Mesodermal cell (in vitro differentiated cells): Measurements from ENCODE around the gene CA5A.
A peak's percentile ranks its signal among the peaks of the same experiment; 100 is the strongest.
"Not testable (repeated sequence)": the region's sequence is repeated elsewhere in the genome, so short reads cannot be mapped to it uniquely, and the experiment has no call there.

Source experiments
- H3K27ac ChIP-seq: 2 replicates; pipeline ENCODE4 v1.7.0; 2013; ENCODE audit warnings: mild to moderate bottlenecking, low read depth, low read length, moderate library complexity; ENCODE audit not compliant: severe bottlenecking
- H3K36me3 ChIP-seq: 2 replicates; pipeline ENCODE4 v1.7.1; 2013; ENCODE audit warnings: mild to moderate bottlenecking, low read length, moderate library complexity; ENCODE audit not compliant: control insufficient read depth, insufficient read depth
- H3K4me1 ChIP-seq: one replicate; pipeline ENCODE4 v1.7.1; 2013; ENCODE audit warnings: mild to moderate bottlenecking, low read length; ENCODE audit not compliant: insufficient read depth, control insufficient read depth, poor library complexity, severe bottlenecking
- H3K4me3 ChIP-seq: 2 replicates; pipeline ENCODE4 v1.7.0; 2013; ENCODE audit warnings: low read length, control low read depth, mild to moderate bottlenecking; ENCODE audit not compliant: insufficient read depth, poor library complexity, severe bottlenecking; ENCODE audit errors: extremely low read depth
- H3K9me3 ChIP-seq: 2 replicates; pipeline ENCODE4 v1.7.1; 2013; ENCODE audit warnings: mild to moderate bottlenecking, low read length, moderate library complexity; ENCODE audit not compliant: control insufficient read depth
- WGBS, 2 experiments: methylation state at CpG; one replicate each; pipeline ENCODE4 v1.1.5; 2013; ENCODE audit warnings: missing lambda C conversion rate in 2 of 2; ENCODE audit not compliant: insufficient coverage in 2 of 2; 5-methylcytosine and 5-hydroxymethylcytosine counted together

The CA5A gene

DNA sequence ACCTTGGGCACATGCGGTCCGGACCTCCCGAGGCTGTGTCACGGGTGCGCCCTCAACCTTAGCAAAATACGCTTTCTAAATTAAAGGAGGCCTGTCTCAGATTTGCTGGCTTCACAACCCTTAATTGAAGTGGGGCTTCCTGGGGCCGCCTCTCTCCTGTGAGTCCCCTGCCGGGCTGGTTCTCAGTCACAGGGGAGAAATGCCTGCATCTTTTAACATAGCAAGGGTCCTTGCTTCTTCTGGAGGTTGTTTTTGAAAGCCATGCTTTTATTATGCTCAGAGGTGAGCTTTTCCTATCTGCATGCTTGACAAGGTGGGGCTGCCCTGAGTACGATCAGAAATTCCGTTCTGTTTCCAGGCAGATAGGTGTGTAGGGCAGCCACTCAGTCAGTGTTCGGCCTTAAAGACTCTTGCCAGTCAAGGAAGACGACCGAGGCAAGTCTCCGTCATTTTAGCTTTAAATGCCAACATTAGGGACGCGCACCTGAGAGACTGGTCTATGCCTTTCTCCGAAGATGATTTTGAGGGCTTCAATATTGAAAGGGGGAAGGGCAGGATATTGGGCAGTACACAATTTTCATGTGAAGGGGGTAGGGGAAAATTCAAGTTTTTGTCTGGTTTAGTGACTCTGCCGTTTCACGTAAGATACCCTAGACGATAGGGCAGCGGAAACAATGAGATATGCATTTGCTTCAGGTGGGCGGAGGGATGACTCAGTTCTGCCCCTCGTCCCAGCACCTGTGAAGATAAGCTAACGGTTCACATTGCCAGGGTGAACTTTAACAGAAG lies 61.5 kb downstream of the CA5A start:
- Histone ChIP-seq H3K4me3 (no peak overlapping the region), H3K4me1 (peaks cover 25% of the 10 kb centered on the region), H3K9me3 (no peaks in the 10 kb centered on the region), H3K36me3 (no peaks in the 10 kb centered on the region), H3K27ac (no peak overlapping the region)
- WGBS, 2 experiments, result 19 to 21% methylated on average over 17 to 23 of the region's 24 CpGs

- Histone ChIP-seq H3K4me1 (peaks cover 30% of the 10 kb centered on the region), H3K27ac (peak overlapping the region; percentile 98)
- 4 to 9% methylated on average over 16 of the region's 24 CpGs for WGBS, 2 experiments
- not testable (repeated sequence) for H3K36me3 ChIP-seq, H3K4me3 ChIP-seq, H3K9me3 ChIP-seq
Observed at GRCh38 chr16:87870418-87871291, 65.7 kb downstream of the CA5A start.

- Histone ChIP-seq H3K4me1 (peaks cover 31% of the 10 kb centered on the region), H3K27ac (peak overlapping the region; percentile 98), H3K4me3 (peak overlapping the region; percentile 16)
- H3K9me3 ChIP-seq, H3K36me3 ChIP-seq: not testable (repeated sequence)
- 8 to 18% methylated on average over 13 of the region's 18 CpGs for WGBS, 2 experiments
Observed at GRCh38 chr16:87869879-87870417, 66.4 kb downstream of the CA5A start.

- not testable (repeated sequence) for H3K36me3 ChIP-seq, H3K9me3 ChIP-seq
- Histone ChIP-seq H3K4me1 (peaks cover 33% of the 10 kb centered on the region), H3K4me3 (peak within 1 kb of the TSS; percentile 55), H3K27ac (peak within 1 kb of the TSS; percentile 98)
- 0 to 1% methylated on average over 50 to 63 of the region's 109 CpGs for WGBS, 2 experiments
Observed at GRCh38 chr16:87869061-87869878, 67.1 kb downstream of the CA5A start, which contains the start of gene SLC7A5. Gene SLC7A5 (minus strand): TSS chr16:87869507. CDS start chr16:87869422, 85 bp downstream.

DNA sequence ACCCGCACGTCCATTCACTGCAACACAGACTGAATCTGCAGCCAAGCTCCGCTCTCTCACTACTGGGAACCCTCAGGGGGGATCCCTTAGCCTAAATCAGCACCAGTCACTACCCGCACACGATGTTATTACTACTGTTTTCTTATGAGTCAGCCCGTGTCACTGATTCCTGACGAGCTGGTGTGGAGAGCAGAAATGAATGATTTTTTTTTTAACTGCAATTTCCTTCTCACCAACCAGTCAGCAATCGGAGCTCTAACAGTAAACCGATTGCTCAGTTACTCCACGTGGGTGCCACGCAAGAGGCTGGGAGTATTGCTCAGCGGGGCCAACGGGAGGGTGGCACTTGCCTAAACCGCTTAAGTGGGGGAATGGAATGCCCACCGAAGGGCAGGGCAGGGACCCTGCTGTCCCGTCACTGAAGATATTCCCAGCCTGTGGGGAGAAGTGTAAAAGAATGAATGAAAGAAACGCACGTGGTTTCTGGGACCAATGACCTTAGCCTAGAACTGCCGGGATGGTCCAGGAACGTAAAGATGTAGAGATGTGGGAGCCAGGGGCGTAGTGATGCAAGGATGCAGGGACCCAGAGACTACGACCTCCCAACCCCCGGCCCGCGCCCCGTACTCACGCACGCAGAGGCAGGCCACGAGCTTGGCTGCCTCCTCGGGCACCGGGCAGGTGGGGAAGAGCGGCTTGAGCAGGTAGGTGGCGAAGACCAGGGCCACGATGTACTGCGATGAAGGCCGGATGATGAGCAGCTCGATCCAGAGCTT lies 67.9 kb downstream of the CA5A start:
- Histone ChIP-seq H3K27ac (peak overlapping the region; percentile 16), H3K4me1 (peaks cover 34% of the 10 kb centered on the region), H3K4me3 (peak overlapping the region; percentile 55)
- not testable (repeated sequence) for H3K9me3 ChIP-seq, H3K36me3 ChIP-seq
- 2 to 6% methylated on average over 17 to 18 of the region's 37 CpGs for WGBS, 2 experiments

GRCh38 chr16:87865902-87866555 lies 70.3 kb downstream of the CA5A start:
- H3K4me1 ChIP-seq, result peaks cover 30% of the 10 kb centered on the region
- H3K27ac ChIP-seq, H3K9me3 ChIP-seq, H3K4me3 ChIP-seq: not testable (repeated sequence)
- WGBS, 2 experiments, result 83 to 88% methylated on average over 13 to 14 of the region's 16 CpGs
- peaks cover 16% of the 10 kb centered on the region for H3K36me3 ChIP-seq

DNA sequence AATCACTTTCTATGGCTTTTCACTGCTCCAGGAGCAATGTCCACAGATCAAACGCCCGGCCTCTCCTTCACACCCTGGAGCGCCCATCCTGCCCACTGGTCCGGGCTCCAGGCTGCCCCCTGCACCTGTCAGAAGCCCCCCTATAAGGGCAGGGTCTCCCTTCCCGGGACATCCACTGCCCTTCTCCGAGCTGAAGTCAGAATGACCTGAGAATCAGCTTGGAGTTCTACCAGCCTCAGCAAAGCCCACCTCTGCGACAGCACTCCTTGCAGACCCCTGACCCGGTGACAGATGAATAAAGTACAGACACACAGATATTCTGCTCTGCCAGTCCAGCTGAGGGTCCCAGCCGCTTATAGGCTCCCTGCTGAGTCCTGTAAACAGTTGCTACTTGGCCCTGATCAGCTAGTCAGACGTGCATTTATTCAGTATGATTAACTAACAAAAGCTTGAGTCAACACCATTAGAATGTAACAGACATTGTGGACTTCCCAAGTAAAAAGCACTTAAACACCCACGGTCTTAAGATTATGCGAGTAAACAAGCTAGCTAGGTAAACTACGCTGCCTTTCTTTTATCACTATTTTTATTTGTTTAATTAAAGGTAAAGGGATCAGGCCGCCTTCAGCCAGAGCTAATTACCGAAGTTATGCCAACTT lies 71.9 kb downstream of the CA5A start:
- 87 to 91% methylated on average over 10 of the region's 15 CpGs for WGBS, 2 experiments
- H3K27ac ChIP-seq, result no peak overlapping the region
- H3K4me3 ChIP-seq, result peak overlapping the region; percentile 5
- peaks cover 32% of the 10 kb centered on the region for H3K4me1 ChIP-seq
- peaks cover 19% of the 10 kb centered on the region for H3K36me3 ChIP-seq
- no peaks in the 10 kb centered on the region for H3K9me3 ChIP-seq

- 99 to 100% methylated on average over 6 to 8 of the region's 9 CpGs for WGBS, 2 experiments
- H3K27ac ChIP-seq, H3K9me3 ChIP-seq, H3K4me3 ChIP-seq: not testable (repeated sequence)
- Histone ChIP-seq H3K4me1 (peaks cover 32% of the 10 kb centered on the region), H3K36me3 (peaks cover 19% of the 10 kb centered on the region)
Observed at GRCh38 chr16:87863327-87863635, 73.0 kb downstream of the CA5A start.

GRCh38 chr16:87862597-87863326 lies 73.6 kb downstream of the CA5A start:
- 96% methylated on average over 16 to 19 of the region's 26 CpGs for WGBS, 2 experiments
- not testable (repeated sequence) for H3K9me3 ChIP-seq, H3K27ac ChIP-seq, H3K4me3 ChIP-seq
- Histone ChIP-seq H3K4me1 (peaks cover 36% of the 10 kb centered on the region), H3K36me3 (peaks cover 19% of the 10 kb centered on the region)
